ENCODE results near the gene NPHS2.

The NPHS2 gene

GRCh38 chr1:179591253-179591591 lies 15.5 kb upstream of the NPHS2 start (continued):
- TF ChIP-seq, protein P1, sequence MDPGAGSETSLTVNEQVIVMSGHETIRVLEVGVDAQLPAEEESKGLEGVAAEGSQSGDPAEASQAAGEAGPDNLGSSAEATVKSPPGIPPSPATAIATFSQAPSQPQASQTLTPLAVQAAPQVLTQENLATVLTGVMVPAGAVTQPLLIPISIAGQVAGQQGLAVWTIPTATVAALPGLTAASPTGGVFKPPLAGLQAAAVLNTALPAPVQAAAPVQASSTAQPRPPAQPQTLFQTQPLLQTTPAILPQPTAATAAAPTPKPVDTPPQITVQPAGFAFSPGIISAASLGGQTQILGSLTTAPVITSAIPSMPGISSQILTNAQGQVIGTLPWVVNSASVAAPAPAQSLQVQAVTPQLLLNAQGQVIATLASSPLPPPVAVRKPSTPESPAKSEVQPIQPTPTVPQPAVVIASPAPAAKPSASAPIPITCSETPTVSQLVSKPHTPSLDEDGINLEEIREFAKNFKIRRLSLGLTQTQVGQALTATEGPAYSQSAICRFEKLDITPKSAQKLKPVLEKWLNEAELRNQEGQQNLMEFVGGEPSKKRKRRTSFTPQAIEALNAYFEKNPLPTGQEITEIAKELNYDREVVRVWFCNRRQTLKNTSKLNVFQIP (CRISPR knock-in tag; IDR thresholded peaks at IDR 0.05; ENCODE audit: borderline replicate concordance, low read depth): no peak
- TF ChIP-seq, protein P2, sequence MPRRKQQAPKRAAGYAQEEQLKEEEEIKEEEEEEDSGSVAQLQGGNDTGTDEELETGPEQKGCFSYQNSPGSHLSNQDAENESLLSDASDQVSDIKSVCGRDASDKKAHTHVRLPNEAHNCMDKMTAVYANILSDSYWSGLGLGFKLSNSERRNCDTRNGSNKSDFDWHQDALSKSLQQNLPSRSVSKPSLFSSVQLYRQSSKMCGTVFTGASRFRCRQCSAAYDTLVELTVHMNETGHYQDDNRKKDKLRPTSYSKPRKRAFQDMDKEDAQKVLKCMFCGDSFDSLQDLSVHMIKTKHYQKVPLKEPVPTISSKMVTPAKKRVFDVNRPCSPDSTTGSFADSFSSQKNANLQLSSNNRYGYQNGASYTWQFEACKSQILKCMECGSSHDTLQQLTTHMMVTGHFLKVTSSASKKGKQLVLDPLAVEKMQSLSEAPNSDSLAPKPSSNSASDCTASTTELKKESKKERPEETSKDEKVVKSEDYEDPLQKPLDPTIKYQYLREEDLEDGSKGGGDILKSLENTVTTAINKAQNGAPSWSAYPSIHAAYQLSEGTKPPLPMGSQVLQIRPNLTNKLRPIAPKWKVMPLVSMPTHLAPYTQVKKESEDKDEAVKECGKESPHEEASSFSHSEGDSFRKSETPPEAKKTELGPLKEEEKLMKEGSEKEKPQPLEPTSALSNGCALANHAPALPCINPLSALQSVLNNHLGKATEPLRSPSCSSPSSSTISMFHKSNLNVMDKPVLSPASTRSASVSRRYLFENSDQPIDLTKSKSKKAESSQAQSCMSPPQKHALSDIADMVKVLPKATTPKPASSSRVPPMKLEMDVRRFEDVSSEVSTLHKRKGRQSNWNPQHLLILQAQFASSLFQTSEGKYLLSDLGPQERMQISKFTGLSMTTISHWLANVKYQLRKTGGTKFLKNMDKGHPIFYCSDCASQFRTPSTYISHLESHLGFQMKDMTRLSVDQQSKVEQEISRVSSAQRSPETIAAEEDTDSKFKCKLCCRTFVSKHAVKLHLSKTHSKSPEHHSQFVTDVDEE (CRISPR knock-in tag; IDR thresholded peaks at IDR 0.05): no peak
- no peak for TF ChIP-seq ISL1 (CRISPR knock-in tag; IDR thresholded peaks at IDR 0.05)
- no peak for TF ChIP-seq PPARA (CRISPR knock-in tag; IDR thresholded peaks at IDR 0.05; ENCODE audit: borderline replicate concordance)
- no peak for TF ChIP-seq TOX (CRISPR knock-in tag; IDR thresholded peaks at IDR 0.05; ENCODE audit: borderline replicate concordance)
- no peak for TF ChIP-seq ZNF70 (CRISPR knock-in tag; IDR thresholded peaks at IDR 0.05)

- no peak for ATAC-seq
- TF ChIP-seq ARNTL (CRISPR knock-in tag; IDR thresholded peaks at IDR 0.05; ENCODE audit: borderline replicate concordance, low read depth) (no peak), ZFP3 (CRISPR knock-in tag; IDR thresholded peaks at IDR 0.05) (no peak), TCF4 (CRISPR knock-in tag; IDR thresholded peaks at IDR 0.05; ENCODE audit: borderline replicate concordance) (no peak), ZC3H10 (CRISPR knock-in tag; IDR thresholded peaks at IDR 0.05) (no peak), ISL1 (CRISPR knock-in tag; IDR thresholded peaks at IDR 0.05) (no peak), PPARA (CRISPR knock-in tag; IDR thresholded peaks at IDR 0.05; ENCODE audit: borderline replicate concordance) (no peak), CSDC2 (CRISPR knock-in tag; IDR thresholded peaks at IDR 0.05) (no peak), BACH2 (CRISPR knock-in tag; IDR thresholded peaks at IDR 0.05; ENCODE audit: borderline replicate concordance) (no peak), ZNF8 (CRISPR knock-in tag; IDR thresholded peaks at IDR 0.05) (no peak), ZNF70 (CRISPR knock-in tag; IDR thresholded peaks at IDR 0.05) (no peak), ZNF565 (CRISPR knock-in tag; conservative IDR thresholded peaks at IDR 0.05; ENCODE audit: low read depth) (no peak), OSR1 (CRISPR knock-in tag; IDR thresholded peaks at IDR 0.05) (no peak), ZFP30 (CRISPR knock-in tag; IDR thresholded peaks at IDR 0.05) (no peak)
- TF ChIP-seq, protein P2 (CRISPR knock-in tag; IDR thresholded peaks at IDR 0.05): no peak
- TF ChIP-seq, protein P1 (CRISPR knock-in tag; IDR thresholded peaks at IDR 0.05; ENCODE audit: borderline replicate concordance, low read depth): no peak
- TF ChIP-seq, protein P3, sequence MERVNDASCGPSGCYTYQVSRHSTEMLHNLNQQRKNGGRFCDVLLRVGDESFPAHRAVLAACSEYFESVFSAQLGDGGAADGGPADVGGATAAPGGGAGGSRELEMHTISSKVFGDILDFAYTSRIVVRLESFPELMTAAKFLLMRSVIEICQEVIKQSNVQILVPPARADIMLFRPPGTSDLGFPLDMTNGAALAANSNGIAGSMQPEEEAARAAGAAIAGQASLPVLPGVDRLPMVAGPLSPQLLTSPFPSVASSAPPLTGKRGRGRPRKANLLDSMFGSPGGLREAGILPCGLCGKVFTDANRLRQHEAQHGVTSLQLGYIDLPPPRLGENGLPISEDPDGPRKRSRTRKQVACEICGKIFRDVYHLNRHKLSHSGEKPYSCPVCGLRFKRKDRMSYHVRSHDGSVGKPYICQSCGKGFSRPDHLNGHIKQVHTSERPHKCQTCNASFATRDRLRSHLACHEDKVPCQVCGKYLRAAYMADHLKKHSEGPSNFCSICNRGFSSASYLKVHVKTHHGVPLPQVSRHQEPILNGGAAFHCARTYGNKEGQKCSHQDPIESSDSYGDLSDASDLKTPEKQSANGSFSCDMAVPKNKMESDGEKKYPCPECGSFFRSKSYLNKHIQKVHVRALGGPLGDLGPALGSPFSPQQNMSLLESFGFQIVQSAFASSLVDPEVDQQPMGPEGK (CRISPR knock-in tag; IDR thresholded peaks at IDR 0.05; ENCODE audit: borderline replicate concordance): no peak
These were observed 14.9 kb upstream of the NPHS2 start for GRCh38 chr1:179590671-179591070.

- ATAC-seq: no peak
- no peak for TF ChIP-seq CSDC2 (CRISPR knock-in tag; IDR thresholded peaks at IDR 0.05)
- no peak for TF ChIP-seq ISL1 (CRISPR knock-in tag; IDR thresholded peaks at IDR 0.05)
- TF ChIP-seq ESRRG (CRISPR knock-in tag; IDR thresholded peaks at IDR 0.05): no peak
- TF ChIP-seq ZNF8 (CRISPR knock-in tag; IDR thresholded peaks at IDR 0.05): no peak
- TF ChIP-seq TOX (CRISPR knock-in tag; IDR thresholded peaks at IDR 0.05; ENCODE audit: borderline replicate concordance): no peak
- TF ChIP-seq OSR1 (CRISPR knock-in tag; IDR thresholded peaks at IDR 0.05): no peak
- TF ChIP-seq GLIS3 (CRISPR knock-in tag; IDR thresholded peaks at IDR 0.05): no peak
- TF ChIP-seq RARB (CRISPR knock-in tag; IDR thresholded peaks at IDR 0.05): no peak
- no peak for TF ChIP-seq SNAI2 (CRISPR knock-in tag; IDR thresholded peaks at IDR 0.05)
- TF ChIP-seq, protein P3 (CRISPR knock-in tag; IDR thresholded peaks at IDR 0.05; ENCODE audit: borderline replicate concordance): no peak
- TF ChIP-seq ZFP3 (CRISPR knock-in tag; IDR thresholded peaks at IDR 0.05): no peak
- no peak for TF ChIP-seq CSRNP3 (CRISPR knock-in tag; IDR thresholded peaks at IDR 0.05)
- no peak for TF ChIP-seq PPARA (CRISPR knock-in tag; IDR thresholded peaks at IDR 0.05; ENCODE audit: borderline replicate concordance)
- no peak for TF ChIP-seq ZC3H10 (CRISPR knock-in tag; IDR thresholded peaks at IDR 0.05)
- TF ChIP-seq ZFP30 (CRISPR knock-in tag; IDR thresholded peaks at IDR 0.05): no peak
- no peak for TF ChIP-seq ZNF70 (CRISPR knock-in tag; IDR thresholded peaks at IDR 0.05)
These were observed 13.8 kb upstream of the NPHS2 start for GRCh38 chr1:179589509-179589908.

All from SK-N-SH treated with all-trans-retinoic acid at 6 μM for 48 hours (cell line).